Heart left ventricle (tissue), 13 donors: ENCODE measurements around the gene PNPLA4.

Experiments used
- POLR2A ChIP-seq, 2 donors: fragments of 450-650 bp; IDR thresholded peaks; one replicate each; pipeline ENCODE4 v1.6.1; 2017; ENCODE audit warnings: antibody characterized with exemption in 2 of 2, mild to moderate bottlenecking in 2 of 2, moderate library complexity in 2 of 2
- TF ChIP-seq, protein P1 (sequence below), 12 donors: fragments of 200-600 bp; sonication (generic) in 4 of 12; IDR thresholded peaks; one replicate each; pipeline versions ENCODE4 v1.5.0 to v1.8.0; 2018 to 2022; ENCODE audit warnings: antibody characterized with exemption in 12 of 12, mild to moderate bottlenecking in 5 of 12
- donor health status: ischemic (EF 13 %, LVEDD 7.1; RV severe dilation, severe dysfunction).
- donor health status: DM: no; HTN: yes; CAD: no.
- donor health status: DM: no; HTN: no; CAD: no.
- donor health status: ischemic (EF 25% LVEDD 6.9; RV normal size, moderate dysfunction).
- donor health status: ischemic (EF 25% LVEDD 5.7; RV mildly dilated, moderate dysfunction).
- donor health status: ischemic (EF 35%, LVEDD 5.7; RV mildly dilated, moderate dysfunction).
- donor health status: nonischemic (EF 11% LVEDD 7.7; RV severe dilation, severe dysfunction).
- donor health status: DM: yes; HTN: yes; CAD: no.
- donor health status: PGD.
- donor health status: ischemic (EF 29% LVEDD 5.4; RV normal size, mild dysfunction).
- donor health status: nonischemic (EF 23%, LVEDD 6.1; RV moderate dilation, normal function).

DNA sequence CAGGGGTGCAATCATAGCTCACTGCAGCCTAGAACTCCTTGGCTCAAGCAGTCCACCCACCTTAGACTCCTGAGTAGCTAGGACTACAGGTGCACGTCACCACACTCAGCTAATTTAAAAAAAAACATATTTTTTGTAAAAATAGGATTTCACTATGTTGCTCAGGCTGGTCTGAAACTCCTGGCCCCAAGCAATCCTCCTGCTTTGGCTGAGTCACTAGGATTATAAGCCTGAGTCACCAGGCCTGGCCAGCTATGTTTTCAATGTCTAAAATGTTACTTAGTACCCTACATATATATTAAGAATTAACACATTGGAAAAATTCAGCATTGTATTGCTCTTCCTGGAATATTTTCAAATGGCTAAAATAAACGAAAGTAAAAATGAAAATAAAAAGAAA is 37.5 kb downstream of the PNPLA4 start:
- TF ChIP-seq, protein P1, sequence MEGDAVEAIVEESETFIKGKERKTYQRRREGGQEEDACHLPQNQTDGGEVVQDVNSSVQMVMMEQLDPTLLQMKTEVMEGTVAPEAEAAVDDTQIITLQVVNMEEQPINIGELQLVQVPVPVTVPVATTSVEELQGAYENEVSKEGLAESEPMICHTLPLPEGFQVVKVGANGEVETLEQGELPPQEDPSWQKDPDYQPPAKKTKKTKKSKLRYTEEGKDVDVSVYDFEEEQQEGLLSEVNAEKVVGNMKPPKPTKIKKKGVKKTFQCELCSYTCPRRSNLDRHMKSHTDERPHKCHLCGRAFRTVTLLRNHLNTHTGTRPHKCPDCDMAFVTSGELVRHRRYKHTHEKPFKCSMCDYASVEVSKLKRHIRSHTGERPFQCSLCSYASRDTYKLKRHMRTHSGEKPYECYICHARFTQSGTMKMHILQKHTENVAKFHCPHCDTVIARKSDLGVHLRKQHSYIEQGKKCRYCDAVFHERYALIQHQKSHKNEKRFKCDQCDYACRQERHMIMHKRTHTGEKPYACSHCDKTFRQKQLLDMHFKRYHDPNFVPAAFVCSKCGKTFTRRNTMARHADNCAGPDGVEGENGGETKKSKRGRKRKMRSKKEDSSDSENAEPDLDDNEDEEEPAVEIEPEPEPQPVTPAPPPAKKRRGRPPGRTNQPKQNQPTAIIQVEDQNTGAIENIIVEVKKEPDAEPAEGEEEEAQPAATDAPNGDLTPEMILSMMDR (IDR thresholded peaks at IDR 0.05), result no peak
- no peak for TF ChIP-seq POLR2A (IDR thresholded peaks at IDR 0.05)
